ENCODE data around the gene ADSL.
A peak's percentile ranks its signal among the peaks of the same experiment; 100 is the strongest.
"Not testable (repeated sequence)": the region's sequence is repeated elsewhere in the genome, so short reads cannot be mapped to it uniquely, and the experiment has no call there.

The ADSL gene

GRCh38 chr22:40305625-40306024 lies 40.7 kb upstream of the ADSL start:
- peaks cover 46% of the 10 kb centered on the region for H3K36me3 ChIP-seq (ENCODE audit: low read depth)
- TF ChIP-seq CTCF (IDR thresholded peaks at IDR 0.05; ENCODE audit: poor library complexity, severe bottlenecking), result no peak
- no peaks in the 10 kb centered on the region for H3K4me1 ChIP-seq (ENCODE audit: insufficient read depth, poor library complexity, severe bottlenecking)
- ATAC-seq (ENCODE audit: low read depth) (no peak), DNase-seq (ENCODE audit: low spot score) (no peak)
- H3K27ac ChIP-seq (ENCODE audit: poor library complexity, severe bottlenecking), result no peak overlapping the region
- no peak overlapping the region for H3K4me3 ChIP-seq (ENCODE audit: severe bottlenecking)
- H3K9me3 ChIP-seq (ENCODE audit: severe bottlenecking), result no peaks in the 10 kb centered on the region
- H3K27me3 ChIP-seq (ENCODE audit: insufficient read depth, poor library complexity, severe bottlenecking), result no peaks in the 10 kb centered on the region

- no peak for TF ChIP-seq CTCF (IDR thresholded peaks at IDR 0.05; ENCODE audit: poor library complexity, severe bottlenecking)
- Histone ChIP-seq H3K36me3 (ENCODE audit: low read depth) (peaks cover 55% of the 10 kb centered on the region), H3K27me3 (ENCODE audit: insufficient read depth, poor library complexity, severe bottlenecking) (no peaks in the 10 kb centered on the region), H3K27ac (ENCODE audit: poor library complexity, severe bottlenecking) (no peak overlapping the region), H3K9me3 (ENCODE audit: severe bottlenecking) (no peaks in the 10 kb centered on the region), H3K4me1 (ENCODE audit: insufficient read depth, poor library complexity, severe bottlenecking) (no peaks in the 10 kb centered on the region), H3K4me3 (ENCODE audit: severe bottlenecking) (no peak overlapping the region)
- no peak for ATAC-seq (ENCODE audit: low read depth)
- no peak for DNase-seq (ENCODE audit: low spot score)
Observed at GRCh38 chr22:40308999-40309573, 37.2 kb upstream of the ADSL start.

- H3K27ac ChIP-seq (ENCODE audit: poor library complexity, severe bottlenecking), result no peak overlapping the region
Observed at GRCh38 chr22:40309631-40310030, 36.7 kb upstream of the ADSL start.

GRCh38 chr22:40310081-40310767 lies 36.1 kb upstream of the ADSL start:
- Histone ChIP-seq H3K9me3 (ENCODE audit: severe bottlenecking) (no peaks in the 10 kb centered on the region), H3K27ac (ENCODE audit: poor library complexity, severe bottlenecking) (no peak overlapping the region), H3K36me3 (ENCODE audit: low read depth) (peaks cover 66% of the 10 kb centered on the region), H3K4me3 (ENCODE audit: severe bottlenecking) (no peak overlapping the region), H3K4me1 (ENCODE audit: insufficient read depth, poor library complexity, severe bottlenecking) (no peaks in the 10 kb centered on the region), H3K27me3 (ENCODE audit: insufficient read depth, poor library complexity, severe bottlenecking) (no peaks in the 10 kb centered on the region)
- DNase-seq (ENCODE audit: low spot score) (no peak), ATAC-seq (ENCODE audit: low read depth) (peak; percentile 33; the same call in 1 of the 3 replicates)
- TF ChIP-seq CTCF (IDR thresholded peaks at IDR 0.05; ENCODE audit: poor library complexity, severe bottlenecking), result no peak

More at GRCh38 chr22:40309631-40310030, 36.7 kb upstream of the ADSL start:
- Histone ChIP-seq H3K27me3 (ENCODE audit: insufficient read depth, poor library complexity, severe bottlenecking) (no peaks in the 10 kb centered on the region), H3K36me3 (ENCODE audit: low read depth) (peaks cover 60% of the 10 kb centered on the region), H3K4me3 (ENCODE audit: severe bottlenecking) (no peak overlapping the region), H3K9me3 (ENCODE audit: severe bottlenecking) (no peaks in the 10 kb centered on the region), H3K4me1 (ENCODE audit: insufficient read depth, poor library complexity, severe bottlenecking) (no peaks in the 10 kb centered on the region)
- DNase-seq (ENCODE audit: low spot score), result no peak
- TF ChIP-seq CTCF (IDR thresholded peaks at IDR 0.05; ENCODE audit: poor library complexity, severe bottlenecking), result no peak
- no peak for ATAC-seq (ENCODE audit: low read depth)

- no peaks in the 10 kb centered on the region for H3K9me3 ChIP-seq (ENCODE audit: severe bottlenecking)
- DNase-seq (ENCODE audit: low spot score) (no peak), ATAC-seq (ENCODE audit: low read depth) (no peak)
- no peak overlapping the region for H3K4me3 ChIP-seq (ENCODE audit: severe bottlenecking)
- peaks cover 70% of the 10 kb centered on the region for H3K36me3 ChIP-seq (ENCODE audit: low read depth)
- H3K4me1 ChIP-seq (ENCODE audit: insufficient read depth, poor library complexity, severe bottlenecking), result no peaks in the 10 kb centered on the region
- no peaks in the 10 kb centered on the region for H3K27me3 ChIP-seq (ENCODE audit: insufficient read depth, poor library complexity, severe bottlenecking)
- TF ChIP-seq CTCF (IDR thresholded peaks at IDR 0.05; ENCODE audit: poor library complexity, severe bottlenecking), result no peak
- H3K27ac ChIP-seq (ENCODE audit: poor library complexity, severe bottlenecking), result no peak overlapping the region
Observed at GRCh38 chr22:40310768-40311120, 35.6 kb upstream of the ADSL start.

GRCh38 chr22:40311646-40312045 lies 34.7 kb upstream of the ADSL start:
- not testable (repeated sequence) for ATAC-seq (ENCODE audit: low read depth); H3K9me3 ChIP-seq (ENCODE audit: severe bottlenecking); DNase-seq (ENCODE audit: low spot score); H3K27ac ChIP-seq (ENCODE audit: poor library complexity, severe bottlenecking); H3K4me3 ChIP-seq (ENCODE audit: severe bottlenecking); H3K4me1 ChIP-seq (ENCODE audit: insufficient read depth, poor library complexity, severe bottlenecking); H3K27me3 ChIP-seq (ENCODE audit: insufficient read depth, poor library complexity, severe bottlenecking)
- H3K36me3 ChIP-seq (ENCODE audit: low read depth), result peaks cover 72% of the 10 kb centered on the region
